ENCODE results near the gene ARHGAP4.

Gene ARHGAP4

GRCh38 chrX:153961292-153961691 lies 35.2 kb upstream of the ARHGAP4 start:
- DNase-seq, result no peak

DNA sequence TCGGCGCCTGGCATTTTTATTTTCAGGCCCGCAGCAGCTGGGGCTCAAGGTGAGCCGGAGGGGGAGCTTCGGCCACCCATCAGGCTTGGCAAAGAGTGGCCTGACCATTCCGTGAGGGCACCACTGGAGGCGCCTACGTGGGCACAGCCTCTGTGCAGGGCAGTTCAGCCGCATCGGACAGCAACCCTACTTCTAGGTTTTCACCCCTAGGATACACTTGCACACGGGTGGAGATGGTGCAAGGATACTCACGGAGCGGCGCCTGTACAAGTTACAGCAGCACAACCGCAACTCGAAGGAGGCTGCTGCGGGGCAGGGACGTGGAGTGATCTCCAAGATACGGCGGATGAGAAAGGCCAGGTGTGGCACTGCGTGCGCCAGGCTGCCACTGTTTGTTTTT lies 34.7 kb upstream of the ARHGAP4 start:
- no peak for DNase-seq

- DNase-seq, result no peak
These were observed 34.0 kb upstream of the ARHGAP4 start for GRCh38 chrX:153960077-153960476.

- no peak for DNase-seq
These were observed 33.6 kb upstream of the ARHGAP4 start for GRCh38 chrX:153959649-153960048.

DNA sequence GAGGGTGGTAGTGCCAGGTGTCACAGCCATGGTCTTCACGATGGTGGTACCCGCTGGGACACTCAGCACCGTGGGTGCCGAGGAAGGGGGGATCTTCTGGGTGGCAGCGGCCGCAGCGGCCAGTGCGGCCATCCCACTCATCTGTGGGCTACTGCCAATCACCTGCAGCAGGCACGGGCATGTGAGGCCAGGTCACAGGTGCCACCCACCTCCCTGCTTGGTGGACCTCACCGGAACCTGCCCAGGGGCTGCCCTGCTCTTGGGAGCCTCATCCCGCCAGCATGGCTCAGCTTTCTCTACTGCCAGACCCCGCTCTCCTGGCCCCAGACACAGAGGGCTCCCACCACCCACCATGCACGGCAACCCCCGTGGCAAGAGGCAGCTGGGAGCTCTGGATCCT lies 32.5 kb upstream of the ARHGAP4 start:
- DNase-seq, result no peak

DNA sequence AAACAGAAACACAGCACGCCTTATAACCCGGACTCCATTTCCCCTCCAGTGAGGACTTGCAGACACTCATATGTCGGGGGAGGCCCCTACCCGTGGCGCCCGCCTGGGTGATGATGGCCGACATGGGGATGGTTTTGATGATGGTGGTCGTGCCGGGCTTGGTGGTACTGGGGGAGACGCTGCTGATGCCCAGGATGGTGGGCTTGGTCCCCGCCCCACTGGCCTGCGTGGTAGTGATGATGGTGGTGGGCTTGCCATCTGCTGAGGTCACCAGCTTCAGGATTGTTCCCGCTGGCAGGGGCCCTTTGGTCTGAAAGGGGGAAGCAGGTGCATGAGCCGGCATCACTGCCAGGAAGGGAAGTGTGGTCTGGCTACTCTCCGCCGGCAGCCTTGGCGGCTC lies 31.2 kb upstream of the ARHGAP4 start:
- no peak for DNase-seq

DNA sequence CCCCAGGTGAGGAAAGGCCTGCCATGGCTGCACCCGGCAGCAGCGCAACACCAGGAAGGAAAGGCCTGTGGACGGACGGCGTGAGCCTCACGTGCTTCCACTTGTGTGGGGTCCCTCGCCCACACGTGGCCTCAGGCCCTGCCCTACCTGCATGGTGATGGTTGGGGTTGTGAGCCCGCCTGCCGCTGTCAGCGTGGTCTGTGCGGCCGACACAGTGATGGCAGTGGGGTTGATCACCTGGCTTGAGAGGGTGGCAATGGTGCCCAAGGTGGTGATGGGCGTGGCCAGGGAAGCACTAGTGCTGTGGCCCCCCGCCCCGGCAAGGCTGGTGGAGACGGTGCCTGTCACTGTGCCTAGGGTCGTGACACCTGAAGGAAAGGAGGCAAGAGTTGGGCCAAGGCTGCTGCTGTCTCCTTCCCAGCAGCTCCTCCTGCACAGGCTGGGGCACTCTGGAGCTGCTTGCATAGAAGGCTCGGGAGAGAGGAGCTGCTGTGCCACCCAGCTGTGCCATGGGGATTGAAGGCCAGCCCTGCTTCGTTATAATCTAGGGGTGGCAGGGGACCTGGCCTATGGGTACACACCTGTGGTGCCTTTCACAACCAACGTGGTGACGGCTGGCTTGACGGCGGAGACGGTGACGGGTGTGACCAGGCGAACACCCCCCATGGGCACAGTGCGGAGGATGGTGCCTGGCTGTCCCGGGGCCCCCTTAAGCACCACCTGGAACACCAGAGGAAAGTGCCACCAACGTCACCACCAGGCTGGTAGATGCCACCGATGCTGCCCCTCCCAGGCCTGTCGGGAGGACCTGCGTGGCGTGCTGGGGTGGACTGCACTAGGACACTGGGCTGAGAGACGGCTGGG lies 30.2 kb upstream of the ARHGAP4 start:
- DNase-seq, result no peak

- no peak for DNase-seq
These were observed 29.2 kb upstream of the ARHGAP4 start for GRCh38 chrX:153955228-153955732.

DNA sequence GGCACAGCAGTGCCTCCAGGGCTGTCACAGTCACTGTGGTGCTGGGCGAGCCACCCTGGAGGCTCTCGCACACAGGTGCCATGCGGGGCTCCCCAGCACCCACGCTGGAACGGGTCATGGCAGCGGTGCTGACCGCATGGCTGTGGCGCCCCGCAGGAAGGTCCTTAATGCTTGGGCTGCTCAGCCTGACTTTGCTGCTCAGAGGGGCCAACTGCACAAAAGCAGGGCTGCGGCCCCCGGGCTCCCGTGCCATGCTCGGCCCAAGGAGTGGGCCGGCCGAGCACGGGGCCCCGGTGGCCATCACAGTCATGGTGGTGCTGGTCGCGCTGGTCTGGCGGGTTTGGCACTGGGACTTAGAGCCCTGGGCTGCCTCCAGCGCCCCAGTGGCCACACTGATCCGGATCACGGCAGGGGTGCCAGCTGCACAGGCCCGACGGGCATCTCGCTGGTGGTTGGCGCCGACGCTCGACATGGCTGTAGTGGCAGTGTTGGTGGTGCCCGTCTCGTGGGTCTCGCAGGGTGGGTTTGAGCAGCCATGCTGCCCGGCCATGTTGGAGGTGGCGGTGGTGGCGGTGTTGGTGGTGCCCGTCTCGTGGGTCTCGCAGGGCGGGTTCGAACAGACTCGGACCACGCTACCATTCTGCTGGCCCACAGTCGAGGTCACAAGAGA lies 28.6 kb upstream of the ARHGAP4 start:
- DNase-seq, result no peak

DNA sequence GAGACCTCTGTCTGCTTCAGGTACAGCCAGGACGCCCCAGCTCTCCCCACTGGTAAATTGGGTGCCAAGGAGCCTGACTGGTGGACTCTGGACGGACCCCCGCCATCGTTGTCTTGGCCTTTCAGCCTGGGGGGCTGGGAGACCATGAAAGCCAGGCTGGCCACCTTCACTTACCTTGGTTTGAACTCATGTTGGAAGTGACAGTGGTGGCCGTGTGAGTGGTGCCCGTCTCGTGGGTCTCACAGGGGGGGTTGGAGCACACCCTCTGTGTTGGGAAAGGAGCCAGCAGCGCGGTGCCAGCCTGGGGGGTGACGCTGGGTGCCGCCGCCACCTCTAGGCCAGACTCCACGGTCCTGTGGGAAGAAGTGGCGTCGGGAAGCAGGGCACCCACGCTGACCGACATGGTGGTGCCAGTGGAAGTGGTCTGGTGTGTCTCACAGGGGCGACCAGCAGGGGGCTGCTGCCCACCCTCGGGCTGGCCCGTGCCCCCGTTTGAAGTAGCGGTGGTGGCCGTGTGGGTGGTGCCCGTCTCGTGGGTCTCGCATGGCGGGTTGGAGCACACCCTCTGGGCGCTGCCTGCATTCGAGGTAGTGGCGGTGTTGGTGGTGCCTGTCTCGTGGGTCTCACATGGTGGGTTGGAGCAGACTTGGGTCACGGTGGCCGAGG lies 28.0 kb upstream of the ARHGAP4 start:
- no peak for DNase-seq

DNA sequence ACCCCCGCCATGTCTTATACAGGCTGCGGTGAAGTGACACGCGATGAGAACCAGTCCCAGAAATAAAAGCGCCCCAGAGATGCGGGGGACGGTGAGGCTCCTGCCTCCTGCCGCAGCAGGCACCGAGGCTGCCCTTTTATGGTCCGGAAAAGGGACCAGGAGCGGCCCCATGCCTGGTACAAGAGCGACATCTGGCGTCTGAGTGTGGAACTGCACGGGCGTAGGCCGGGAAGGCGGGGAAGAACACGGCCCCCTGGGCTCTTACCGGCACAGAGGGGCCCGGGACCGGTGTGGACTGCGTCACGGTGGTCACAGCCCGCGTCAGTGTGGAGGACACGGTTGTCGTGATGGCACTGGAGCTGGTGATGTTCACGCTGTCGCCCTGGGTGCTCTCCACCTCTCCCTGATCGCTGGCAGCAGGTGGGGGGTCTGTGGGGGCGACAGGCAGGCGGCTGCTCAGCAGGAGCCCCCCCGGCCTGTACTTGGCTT lies 27.3 kb upstream of the ARHGAP4 start:
- no peak for DNase-seq

DNA sequence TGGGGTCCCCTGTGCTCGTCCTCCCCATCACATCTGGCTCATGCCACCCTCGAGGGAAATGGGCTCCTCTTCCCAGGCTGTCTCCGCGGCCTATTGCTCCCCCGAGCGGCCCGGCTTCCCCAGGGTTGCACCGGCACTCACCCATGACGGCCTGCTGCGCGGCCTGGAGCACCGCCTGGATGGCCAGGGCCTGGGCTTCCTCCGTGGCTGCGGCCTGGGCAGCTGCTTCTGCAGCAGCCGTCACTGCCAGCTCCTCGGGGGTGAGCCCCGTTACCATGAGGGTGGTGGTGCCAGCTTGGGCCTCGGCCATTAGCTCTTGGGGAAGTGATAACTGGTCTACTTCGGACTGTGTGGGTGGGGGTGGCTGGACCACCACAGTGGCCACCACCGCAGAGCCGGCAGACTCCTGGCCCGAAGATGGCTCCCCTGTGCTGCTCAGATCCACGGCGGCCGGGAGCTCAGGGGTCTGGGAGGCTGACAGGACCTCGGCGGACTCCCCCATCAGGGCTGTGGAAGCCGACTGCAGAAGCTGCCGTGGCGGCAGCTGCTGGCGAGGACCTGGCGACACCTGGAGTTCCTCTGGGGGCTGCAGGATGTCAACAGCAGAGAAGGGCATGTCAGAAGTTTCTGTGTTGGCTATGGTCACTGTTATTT lies 26.4 kb upstream of the ARHGAP4 start:
- no peak for DNase-seq

DNA sequence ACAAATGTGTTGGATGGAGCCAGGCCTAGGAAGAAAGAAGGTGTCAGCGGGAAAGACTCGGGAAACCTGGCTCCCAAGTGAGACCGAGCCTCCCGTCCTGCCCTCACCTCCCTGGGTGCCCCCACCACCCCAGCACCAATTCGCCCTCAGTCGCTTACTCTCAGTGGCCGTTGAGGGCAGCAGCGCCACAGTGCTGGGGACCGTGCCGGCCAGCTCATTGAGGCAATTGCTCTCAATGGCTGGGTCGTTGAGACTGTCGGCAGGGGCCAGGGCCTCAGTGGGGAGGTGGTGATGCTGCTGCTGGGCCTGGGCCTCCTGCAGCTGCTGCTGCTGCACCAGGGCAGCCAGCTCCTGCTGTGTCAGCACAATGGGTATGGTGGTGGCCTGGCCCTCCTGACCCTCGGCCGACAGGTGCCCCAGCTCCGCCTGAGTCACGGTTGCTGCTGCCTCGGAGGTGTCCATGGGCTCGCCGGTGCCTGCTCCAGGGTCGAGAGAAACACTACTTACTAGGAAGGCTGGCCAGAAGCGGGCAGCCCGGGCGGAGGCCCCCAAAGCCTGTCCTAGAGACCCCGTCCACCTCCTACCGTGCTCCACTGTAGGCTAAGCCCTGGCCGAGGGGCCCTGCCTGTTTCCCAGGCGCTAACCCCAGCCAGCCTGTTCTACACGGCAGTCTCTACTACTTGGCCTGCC lies 25.8 kb upstream of the ARHGAP4 start:
- DNase-seq, result no peak

DNA sequence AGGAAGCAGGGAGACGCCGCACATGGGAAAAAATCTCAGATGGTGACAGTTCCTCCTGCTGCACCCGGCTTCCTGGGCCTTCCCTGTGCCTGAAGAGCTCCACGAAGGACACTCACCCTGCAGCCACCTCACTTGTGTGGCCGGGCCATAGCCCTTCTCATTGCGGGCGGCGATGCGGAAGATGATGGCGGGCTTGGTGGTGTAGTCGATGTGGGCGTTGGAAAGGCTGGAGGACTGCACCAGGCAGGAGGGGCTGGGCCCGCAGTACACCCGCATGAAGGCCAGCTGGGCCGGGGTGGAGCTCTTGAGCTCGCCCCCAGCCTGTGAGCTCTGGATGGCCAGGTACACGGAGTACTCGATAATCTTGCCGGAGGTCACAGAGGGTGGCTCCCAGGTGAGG lies 24.1 kb upstream of the ARHGAP4 start:
- DNase-seq, result no peak

- DNase-seq, result no peak
These were observed 23.1 kb upstream of the ARHGAP4 start for GRCh38 chrX:153948847-153949805.

DNA sequence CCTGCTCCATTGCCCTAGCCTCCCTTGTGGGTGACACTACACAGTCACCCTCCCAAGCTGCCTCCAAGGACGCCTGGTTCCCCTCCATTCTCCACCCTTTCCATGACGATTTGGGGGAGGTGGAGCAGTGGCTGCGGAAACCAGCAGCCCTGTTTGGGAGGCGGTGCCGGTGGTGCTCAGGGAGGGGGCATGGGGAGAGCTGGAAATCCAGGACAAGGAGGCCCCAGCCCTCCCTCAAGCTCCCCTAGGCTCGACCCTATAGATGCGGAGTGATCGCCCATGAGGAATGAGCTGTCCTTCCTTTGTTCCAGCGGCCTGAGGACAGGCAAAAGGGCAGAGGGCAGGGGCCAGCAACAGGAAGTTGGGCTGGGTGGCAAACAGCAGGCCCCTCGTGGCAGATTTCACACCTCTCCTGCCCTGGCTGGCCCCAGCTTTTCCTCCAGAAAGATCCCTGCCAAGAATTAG lies 22.0 kb upstream of the ARHGAP4 start:
- no peak for DNase-seq

GRCh38 chrX:153947009-153947769 lies 21.1 kb upstream of the ARHGAP4 start:
- peak; percentile 48 for DNase-seq

DNA sequence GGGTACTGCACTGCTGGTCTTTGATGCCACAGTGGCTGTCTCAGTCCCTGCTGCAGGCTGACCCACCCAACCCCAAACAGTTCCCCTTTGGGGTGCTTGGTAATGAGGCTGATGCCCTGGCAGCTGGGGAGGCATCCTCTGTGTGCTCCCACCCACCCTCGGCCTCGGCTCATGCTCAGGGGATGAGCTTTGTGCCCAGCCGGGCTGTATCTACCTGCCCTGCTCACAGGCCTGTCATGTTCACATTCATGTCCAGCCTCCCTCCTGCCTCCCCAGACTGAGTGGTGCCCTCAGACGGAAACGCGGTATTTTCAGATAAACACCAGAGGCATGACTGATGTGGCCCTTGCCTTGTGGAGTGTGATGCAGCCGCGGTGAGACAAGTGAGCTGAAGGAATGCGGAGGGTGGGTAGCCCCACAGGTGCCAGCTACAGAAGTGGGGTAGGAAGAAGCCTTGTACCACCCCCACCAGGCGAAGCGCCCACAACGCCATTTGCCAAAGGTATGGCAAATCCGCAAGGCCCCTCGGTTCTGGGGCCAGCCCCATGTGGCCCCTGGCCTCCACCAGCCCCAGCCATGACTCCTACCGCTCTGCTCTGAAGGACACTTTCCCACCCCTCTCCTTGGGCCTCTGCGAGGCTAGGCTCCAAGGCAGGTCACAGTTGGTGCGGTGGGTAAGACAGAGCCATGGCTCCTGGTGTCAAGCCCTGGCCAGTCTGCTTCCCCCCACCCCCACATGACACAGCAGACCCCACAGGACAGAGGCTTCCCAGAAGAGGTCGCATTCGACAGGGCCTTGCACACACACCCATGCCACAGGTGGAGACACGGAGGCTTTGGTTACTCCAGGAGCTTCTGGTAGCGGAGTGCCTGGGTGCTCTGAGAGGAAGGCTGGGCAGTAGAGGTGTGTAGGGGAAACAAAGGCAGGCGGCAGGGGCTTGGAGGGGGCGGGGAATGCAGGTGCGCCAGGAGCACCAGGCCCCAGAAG lies 20.2 kb upstream of the ARHGAP4 start:
- no peak for DNase-seq

- no peak for DNase-seq
These were observed 18.7 kb upstream of the ARHGAP4 start for GRCh38 chrX:153944800-153945150.
